ENCODE results near the gene UTP3.

DNA sequence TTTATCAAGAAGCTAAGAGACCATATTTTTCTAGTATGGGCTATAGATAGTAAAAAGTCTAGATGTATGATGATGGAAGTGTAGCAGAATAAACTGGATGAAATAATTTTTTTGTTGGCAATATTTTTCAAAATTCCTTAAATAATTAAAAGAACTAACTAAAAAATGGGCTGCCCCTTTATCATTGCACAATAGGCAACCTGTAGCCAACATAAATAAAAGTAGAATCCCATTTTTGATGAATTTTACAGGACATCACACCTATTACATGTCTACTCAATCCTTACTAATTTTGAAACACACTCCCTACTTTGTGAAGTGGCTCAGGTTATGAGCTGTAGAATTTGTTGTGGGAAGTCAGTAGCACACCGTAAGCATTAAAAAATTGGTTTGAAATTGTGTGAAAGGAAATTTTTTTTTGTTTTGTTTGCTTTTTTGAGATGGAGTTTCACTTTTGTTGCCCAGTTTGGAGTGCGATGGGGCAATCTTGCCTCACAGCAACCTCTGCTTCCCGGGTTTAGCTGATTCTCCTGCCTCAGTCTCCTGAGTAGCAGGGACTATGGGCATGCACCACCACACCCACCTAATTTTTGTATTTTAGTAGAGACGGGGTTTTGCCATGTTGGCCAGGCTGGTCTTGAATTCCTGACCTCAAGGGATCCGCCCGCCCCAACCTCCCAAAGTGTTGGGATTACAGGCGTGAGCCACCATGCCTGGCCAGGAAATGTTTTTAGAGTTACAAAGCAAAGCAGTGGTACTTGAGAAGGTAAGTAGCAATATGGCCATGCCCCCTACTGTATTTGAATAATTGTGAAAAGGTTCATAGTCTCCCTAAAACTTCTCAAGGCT lies 24.5 kb downstream of the UTP3 start:
- TF ChIP-seq CTCF (IDR thresholded peaks at IDR 0.05; ENCODE audit: low read depth, low read length, missing input control) (no peak), RAD21 (IDR thresholded peaks at IDR 0.05) (no peak)
